H1 (cell line): ENCODE data around the gene LRCH1. TPM values are rescaled to one million over a fixed set of nuclear protein-coding genes. Genes with fewer than 3 reads are reported as not detected.

Source experiments
- ASH2L ChIP-seq: fragments of 200-600, 300-600 bp; sonication (generic); IDR thresholded peaks from one replicate; pipeline ENCODE4 v1.7.1; 2017; ENCODE audit warnings: low read length
- CREB1 ChIP-seq: IDR thresholded peaks from 2 replicates; pipeline ENCODE4 v1.6.1; 2012; ENCODE audit warnings: inconsistent platforms
- CTBP2 ChIP-seq: IDR thresholded peaks from 2 replicates; pipeline ENCODE4 v1.7.0; 2011; ENCODE audit warnings: borderline replicate concordance, mild to moderate bottlenecking, moderate library complexity, mixed read lengths, low read length; ENCODE audit not compliant: insufficient read depth, insufficient read length
- EP300 ChIP-seq, 2 experiments: IDR thresholded peaks; 1 replicate in 1 of 2; 2 replicates in 1 of 2; pipeline ENCODE4 v1.6.1; 2011 to 2012; ENCODE audit warnings: low read depth in 2 of 2, low read length in 2 of 2, mild to moderate bottlenecking in 2 of 2, borderline replicate concordance in 1 of 2, inconsistent platforms in 1 of 2, moderate library complexity in 1 of 2
- KDM1A ChIP-seq: fragments of 200-600, 300-600 bp; sonication (generic); IDR thresholded peaks from 2 replicates; pipeline ENCODE4 v1.7.1; 2016; ENCODE audit warnings: mild to moderate bottlenecking, low read length, borderline replicate concordance
- MAFK ChIP-seq: IDR thresholded peaks from 2 replicates; pipeline ENCODE4 v1.6.1; 2012; ENCODE audit warnings: low read depth, mild to moderate bottlenecking, improper control_type of control experiment, low read length
- NANOG ChIP-seq: IDR thresholded peaks from 2 replicates; pipeline ENCODE4 v1.6.1; 2011; ENCODE audit warnings: low read length, low read depth, mild to moderate bottlenecking, inconsistent platforms; ENCODE audit not compliant: insufficient read depth, poor library complexity, severe bottlenecking
- polyA plus RNA-seq, 7 experiments: library from polyadenylated mRNA; depleted of rRNA in 3 of 7; stranded (reverse) in 5 of 7; unstranded in 2 of 7; fragments of >200 nt in 5 of 7; fragments of 200-250 nt in 2 of 7; gene quantifications; 1 replicate in 5 of 7; 2 replicates in 1 of 7; 4 replicates in 1 of 7; pipeline versions ENCODE4 v1.2.1 to v1.2.3, GENCODE V29; 2011 to 2013; ENCODE audit warnings: missing spikeins in 2 of 7, mixed read lengths in 2 of 7
- total RNA-seq: library from RNA; stranded (reverse); fragmentation: NEBNext Ultra II Directional; extraction: Animal tissue kit (Norgen Biotek cat#: 25700); gene quantifications from 2 replicates; pipeline ENCODE4 v1.2.1, GENCODE V29; 2021

Gene LRCH1
- total and polyA plus RNA-seq, 2 of the 8 experiments (the other 6 are each of a cell fraction or from before 2014, with no cell fraction given), result 3.0 to 10.1 TPM

DNA sequence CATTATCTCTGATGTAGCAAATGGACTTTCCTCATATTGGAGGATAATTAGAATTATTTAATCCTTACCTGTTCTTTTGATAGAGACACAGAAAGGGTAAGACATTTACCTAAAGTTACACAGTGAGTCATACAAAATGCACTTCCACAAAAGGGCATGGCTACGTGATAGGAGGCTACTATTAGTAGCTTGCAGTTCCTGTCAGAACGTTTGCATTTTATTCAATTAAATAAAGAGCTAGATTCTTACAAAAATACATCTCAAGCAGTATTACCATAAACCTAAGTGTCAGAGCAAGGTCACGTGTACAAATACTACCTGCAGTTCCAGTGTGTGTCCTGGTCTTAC lies 123.4 kb downstream of the LRCH1 start (continued):
- no peak for TF ChIP-seq EP300 (IDR thresholded peaks at IDR 0.05; ENCODE audit: borderline replicate concordance in 1 of 2, low read depth in 2 of 2, low read length in 2 of 2)
- TF ChIP-seq MAFK, result no peak
- no peak for TF ChIP-seq ASH2L
- no peak for TF ChIP-seq CTBP2
- TF ChIP-seq KDM1A, result no peak
- TF ChIP-seq CREB1, result no peak
- TF ChIP-seq NANOG, result no peak
